DMS153 (cell line): Measurements from ENCODE around the gene SMIM26.
"Not testable (repeated sequence)": the region's sequence is repeated elsewhere in the genome, so short reads cannot be mapped to it uniquely, and the experiment has no call there.

Experiments used
- DNase-seq: peaks from one replicate; lab custom pipeline; 2025; lab: John Stamatoyannopoulos, UW

Gene SMIM26, protein sequence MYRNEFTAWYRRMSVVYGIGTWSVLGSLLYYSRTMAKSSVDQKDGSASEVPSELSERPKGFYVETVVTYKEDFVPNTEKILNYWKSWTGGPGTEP

DNA sequence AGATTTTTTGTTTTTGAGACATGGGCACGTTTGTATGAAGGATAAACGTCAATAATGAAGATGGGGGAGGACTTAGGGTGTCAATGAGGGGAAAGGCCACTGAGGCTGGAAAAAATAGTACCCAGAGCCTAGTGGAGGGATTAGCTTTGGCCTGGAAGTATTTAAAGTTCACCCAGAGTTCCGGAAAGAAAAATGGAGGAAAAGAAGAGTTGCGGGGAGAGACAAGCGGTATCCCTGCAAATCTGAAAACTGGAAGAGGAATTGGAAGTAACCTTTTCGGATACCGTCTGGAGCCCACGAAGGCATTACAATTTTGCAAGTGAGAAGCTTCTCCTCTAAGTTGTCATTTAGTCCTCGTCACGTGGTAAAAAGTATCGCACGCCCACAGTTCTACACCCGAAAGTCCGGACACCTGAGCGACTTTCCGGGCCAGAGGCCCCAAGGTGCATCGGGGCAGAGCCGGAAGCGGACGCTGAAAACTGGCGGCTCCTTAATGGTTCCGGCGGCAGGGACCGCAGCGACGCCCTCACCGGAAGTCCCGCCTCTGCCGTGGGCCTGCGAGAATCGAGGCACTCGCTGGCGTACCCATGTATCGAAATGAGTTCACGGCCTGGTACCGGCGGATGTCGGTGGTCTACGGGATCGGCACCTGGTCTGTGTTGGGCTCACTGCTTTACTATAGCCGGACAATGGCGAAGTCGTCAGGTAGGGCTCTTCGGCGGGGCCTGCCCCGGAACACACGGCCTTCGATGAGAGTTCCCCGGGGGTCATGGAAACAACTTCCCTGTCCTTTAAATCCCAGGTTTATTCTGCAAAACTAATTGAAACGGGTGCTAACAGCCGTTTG, at the start of gene SMIM26:
Gene SMIM26, plus strand, starts transcription at position 541 of the 847 bp plus-strand sequence. Its CDS starts 47 bp downstream, at position 588.
- peak; percentile 74 for DNase-seq

- DNase-seq = not testable (repeated sequence)
Observed at GRCh38 chr20:18522066-18522465, 45.2 kb upstream of the SMIM26 start.

- no peak for DNase-seq
Observed at GRCh38 chr20:18523066-18523465, 44.2 kb upstream of the SMIM26 start.

GRCh38 chr20:18524646-18525045, 42.6 kb upstream of the SMIM26 start:
- DNase-seq = no peak

- not testable (repeated sequence) for DNase-seq
Observed at GRCh38 chr20:18526761-18527160, 40.5 kb upstream of the SMIM26 start.

GRCh38 chr20:18527339-18527738, 39.9 kb upstream of the SMIM26 start:
- DNase-seq = no peak

GRCh38 chr20:18527836-18528235, 39.4 kb upstream of the SMIM26 start:
- no peak for DNase-seq

GRCh38 chr20:18529041-18529440, 38.2 kb upstream of the SMIM26 start:
- no peak for DNase-seq

- DNase-seq = no peak
Observed at GRCh38 chr20:18532626-18533025, 34.6 kb upstream of the SMIM26 start.

DNA sequence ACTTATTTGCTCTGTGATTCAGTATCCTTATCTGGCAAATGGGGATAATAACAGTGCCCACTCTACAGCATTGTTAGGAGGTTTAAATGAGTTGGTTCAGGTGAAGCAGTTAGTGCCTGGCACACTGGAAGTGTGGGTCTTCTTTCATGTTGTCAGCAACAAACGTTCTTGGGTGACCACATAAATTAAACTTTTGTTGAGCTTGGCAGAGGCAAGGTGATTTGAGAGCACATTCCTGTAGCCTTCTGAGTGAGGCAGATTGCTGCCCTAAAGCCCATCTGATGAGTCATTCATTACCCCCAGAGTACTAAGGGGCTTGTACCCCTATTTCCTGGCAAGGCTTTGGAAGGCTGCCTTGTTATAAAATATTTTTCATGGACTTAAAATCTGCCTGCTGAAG, 33.7 kb upstream of the SMIM26 start:
- DNase-seq = no peak

DNA sequence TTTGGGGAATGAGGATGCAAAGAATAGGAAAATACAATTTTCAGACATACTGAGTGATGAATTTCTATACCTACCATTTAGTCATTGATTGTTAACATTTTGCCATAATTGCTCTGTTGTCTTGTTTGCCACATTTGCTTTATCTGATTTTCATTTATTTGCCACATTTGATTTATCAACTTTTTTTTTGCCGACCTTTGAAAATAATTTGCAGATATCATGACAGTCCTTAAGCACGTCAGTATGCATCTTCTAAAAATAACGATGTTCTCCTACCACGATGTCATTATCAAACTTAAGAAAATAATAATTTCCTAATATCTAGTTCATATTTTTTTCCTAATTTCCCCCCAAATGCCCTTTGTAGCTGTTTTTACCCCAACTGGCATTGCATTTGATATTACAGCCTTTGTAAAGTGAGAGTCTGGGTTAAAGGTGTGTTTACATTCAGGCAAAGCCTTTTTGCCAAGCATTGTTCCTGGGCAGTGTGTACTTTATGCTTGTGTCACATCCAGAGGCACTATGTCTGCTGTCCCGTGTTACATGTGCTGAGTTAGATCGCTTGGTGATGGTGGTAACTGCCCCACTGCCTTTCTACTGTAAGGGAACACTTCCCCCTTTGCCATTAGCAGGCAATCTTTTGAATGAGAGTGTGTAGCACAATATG, 33.1 kb upstream of the SMIM26 start:
- no peak for DNase-seq

DNA sequence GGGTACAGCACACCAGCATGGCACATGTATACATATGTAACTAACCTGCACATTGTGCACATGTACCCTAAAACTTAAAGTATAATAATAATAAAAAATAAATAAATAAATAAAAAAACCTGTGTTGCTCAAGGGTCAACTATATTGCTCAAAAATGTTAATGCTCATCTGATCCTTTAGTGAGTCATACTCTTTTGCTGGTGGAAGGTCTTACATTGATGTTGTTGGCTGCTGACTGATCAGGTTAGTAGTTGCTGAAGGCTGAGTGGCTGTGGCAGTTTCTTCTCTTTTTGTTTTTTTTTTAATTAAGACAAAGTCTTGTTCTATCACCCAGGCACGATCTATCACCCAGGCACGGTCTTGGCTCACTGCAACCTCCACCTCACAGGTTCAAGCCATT, 29.6 kb upstream of the SMIM26 start:
- no peak for DNase-seq

DNA sequence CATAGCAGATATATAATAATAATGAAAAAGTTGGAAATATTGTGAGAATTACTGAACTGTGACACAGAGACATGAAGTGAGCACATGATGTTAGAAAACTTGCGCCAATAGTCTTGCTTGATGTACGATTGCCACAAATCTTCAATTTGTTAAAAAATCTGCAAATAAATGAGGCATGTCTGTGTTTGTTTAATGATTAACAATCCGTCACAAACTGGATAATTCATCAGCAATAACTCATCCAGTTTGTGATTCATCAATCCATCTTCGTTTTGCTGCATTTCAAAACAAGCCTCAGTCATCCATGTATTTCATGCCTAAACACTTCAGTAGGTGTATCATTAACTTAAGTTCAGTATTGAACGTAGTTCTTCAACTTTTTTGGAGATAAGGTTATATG, 25.5 kb upstream of the SMIM26 start:
- no peak for DNase-seq

GRCh38 chr20:18543216-18543615, 24.0 kb upstream of the SMIM26 start:
- no peak for DNase-seq

- DNase-seq = peak; percentile 47
Observed at GRCh38 chr20:18543932-18544331, 23.3 kb upstream of the SMIM26 start.

DNA sequence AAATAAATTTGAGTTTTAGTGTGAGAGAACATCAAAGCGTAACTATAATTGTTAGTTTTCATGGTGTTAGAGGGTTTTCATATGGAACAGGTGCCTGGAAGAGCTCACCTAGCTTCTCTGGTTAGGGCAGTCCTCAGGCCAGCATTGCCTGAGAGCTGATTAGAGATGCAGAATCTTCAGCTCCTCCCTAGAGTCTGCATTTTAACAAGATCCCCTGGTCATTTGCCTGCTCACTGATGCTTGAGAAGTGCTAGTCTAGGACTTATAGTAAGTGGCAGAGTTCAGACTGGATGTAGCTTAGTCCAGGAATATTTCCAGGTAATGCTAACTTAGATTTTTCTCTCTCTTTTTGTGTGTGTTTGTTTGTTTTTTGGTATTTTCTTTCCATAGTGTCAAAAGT, 21.7 kb upstream of the SMIM26 start:
- no peak for DNase-seq

GRCh38 chr20:18548465-18548864, 18.8 kb upstream of the SMIM26 start:
- no peak for DNase-seq

- DNase-seq = no peak
Observed at GRCh38 chr20:18553746-18554145, 13.5 kb upstream of the SMIM26 start.

DNA sequence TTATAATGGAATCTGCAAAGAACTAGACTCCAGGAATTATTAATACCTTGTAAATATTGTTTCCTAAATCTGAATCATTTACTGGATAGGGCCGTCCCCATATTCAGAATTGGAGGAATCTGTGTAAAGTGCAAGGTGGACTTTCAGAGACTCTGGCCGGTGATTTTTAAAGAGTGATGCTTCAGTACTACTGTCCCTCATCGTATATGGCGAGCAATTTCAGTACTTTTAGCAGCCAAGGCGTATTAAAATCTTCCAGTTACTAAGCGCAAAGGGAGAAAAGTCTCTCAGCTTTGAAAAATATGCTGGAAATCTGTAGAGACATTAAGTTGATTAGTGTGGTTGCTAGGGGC, 483 bp downstream of the SMIM26 start:
- no peak for DNase-seq

- DNase-seq = no peak
Observed at GRCh38 chr20:18571009-18571408, 3.8 kb downstream of the SMIM26 start.

DNA sequence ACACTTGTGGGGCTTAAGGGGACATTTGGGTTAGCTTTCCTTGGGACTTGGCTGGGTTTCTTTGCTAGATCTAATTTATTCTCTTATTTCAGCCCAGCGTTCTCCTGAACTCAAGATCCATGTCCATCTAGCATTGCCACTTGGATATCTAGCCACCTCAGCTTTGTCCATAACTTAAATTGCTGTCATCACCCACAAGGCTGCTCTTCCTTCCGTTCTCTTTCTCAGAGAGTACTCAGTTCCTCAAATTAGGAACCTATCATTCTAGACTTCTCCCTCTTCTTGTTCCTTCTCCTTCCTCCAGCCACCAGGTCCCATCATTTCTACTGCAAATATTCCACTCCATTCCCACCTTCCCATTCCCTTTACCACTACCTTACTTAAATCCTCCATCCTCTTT, 4.3 kb downstream of the SMIM26 start:
- DNase-seq = no peak

DNA sequence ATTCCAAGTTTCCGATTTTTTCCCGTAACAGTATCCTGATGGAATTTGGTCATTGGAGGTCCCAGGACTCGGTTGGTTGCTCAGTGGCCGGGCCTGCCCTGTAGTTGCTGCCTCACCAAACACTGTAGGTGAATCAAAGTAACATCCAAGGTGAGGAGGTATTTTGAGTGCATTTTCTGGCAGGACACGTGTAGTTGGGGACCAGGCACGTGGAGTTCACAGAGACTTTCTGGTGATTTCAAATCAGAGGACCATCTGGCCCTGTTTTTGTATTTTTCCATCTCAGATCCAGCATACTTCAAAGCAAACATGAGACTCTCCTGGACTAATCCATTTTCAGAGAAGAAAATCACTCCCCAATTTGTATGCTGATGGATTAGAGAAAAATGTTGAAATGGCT, 10.7 kb downstream of the SMIM26 start:
- no peak for DNase-seq

GRCh38 chr20:18578581-18578980, 11.3 kb downstream of the SMIM26 start:
- no peak for DNase-seq
